CD4-positive, alpha-beta T cell treated with Interleukin-21 for 1 hour (primary cell): ENCODE results near the gene CNTNAP5.

Experiments used
- DNase-seq: peaks from one replicate; pipeline ENCODE4 v3.0.0-alpha.2; 2020

CNTNAP5 gene

DNA sequence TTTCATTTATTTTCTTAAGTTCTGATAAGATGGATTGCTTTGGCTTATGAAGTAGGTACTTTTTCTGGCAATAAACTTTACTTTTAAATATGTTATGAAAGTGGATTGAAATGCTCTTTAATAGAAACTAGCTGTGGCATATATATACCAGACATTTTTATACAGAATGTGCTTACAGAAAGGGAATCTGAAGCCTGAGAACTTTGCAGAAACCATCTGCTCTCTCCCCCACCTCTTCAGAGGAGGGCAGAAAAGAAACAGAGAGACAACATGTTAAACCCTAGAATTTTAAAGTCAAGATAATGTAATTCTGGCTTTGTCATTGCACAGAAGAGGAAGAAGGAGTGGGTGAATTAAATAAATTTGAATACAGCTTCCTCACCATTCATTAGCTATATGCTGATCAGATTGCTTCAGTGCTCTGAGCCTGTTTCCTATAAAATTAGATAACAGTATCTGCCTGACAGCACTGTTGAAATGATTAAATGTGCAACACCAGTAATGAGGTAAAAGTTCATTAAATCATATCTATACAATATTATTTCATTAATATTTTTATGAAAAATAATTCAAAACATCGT, 247.3 kb downstream of the CNTNAP5 start:
- DNase-seq = no peak

DNA sequence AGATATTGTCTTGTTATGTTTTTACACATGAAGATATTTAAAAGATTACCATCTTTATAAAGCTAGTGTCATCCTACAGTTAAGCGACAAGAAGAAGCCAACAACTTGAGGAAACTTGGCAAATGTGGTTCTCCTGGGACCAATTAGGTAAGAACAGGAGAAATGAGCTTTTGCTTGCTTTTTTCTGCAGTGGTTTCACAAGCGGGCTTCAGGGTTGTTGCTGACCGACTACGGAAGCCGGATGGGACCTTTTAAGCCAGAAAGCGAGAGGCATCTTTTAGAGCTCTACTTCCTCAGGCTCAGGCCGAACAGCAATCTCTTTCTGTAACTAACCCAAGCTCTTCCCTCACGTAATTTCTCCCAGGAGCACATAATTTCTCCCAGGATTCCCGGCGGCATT, 256.5 kb downstream of the CNTNAP5 start:
- DNase-seq = no peak

DNA sequence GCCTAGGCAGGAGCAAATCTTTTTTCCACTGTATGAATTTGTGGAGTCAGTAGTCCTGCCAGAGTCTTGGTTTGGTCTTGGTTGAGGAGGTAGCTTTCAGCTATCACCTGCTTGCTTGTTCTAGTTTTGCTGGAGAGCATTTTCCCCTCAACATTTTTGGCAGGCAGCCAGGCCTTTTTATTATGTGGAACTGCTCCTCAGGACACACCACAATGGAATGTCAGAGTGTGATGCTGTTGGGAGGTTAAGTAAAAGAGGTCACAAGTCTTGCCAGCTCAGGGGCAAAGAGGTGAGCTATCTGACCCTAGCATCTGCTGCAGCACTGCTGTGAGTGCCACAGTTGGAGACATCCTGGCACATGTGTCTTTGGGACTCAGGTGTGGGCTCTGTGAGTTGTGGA, 258.0 kb downstream of the CNTNAP5 start:
- no peak for DNase-seq

DNA sequence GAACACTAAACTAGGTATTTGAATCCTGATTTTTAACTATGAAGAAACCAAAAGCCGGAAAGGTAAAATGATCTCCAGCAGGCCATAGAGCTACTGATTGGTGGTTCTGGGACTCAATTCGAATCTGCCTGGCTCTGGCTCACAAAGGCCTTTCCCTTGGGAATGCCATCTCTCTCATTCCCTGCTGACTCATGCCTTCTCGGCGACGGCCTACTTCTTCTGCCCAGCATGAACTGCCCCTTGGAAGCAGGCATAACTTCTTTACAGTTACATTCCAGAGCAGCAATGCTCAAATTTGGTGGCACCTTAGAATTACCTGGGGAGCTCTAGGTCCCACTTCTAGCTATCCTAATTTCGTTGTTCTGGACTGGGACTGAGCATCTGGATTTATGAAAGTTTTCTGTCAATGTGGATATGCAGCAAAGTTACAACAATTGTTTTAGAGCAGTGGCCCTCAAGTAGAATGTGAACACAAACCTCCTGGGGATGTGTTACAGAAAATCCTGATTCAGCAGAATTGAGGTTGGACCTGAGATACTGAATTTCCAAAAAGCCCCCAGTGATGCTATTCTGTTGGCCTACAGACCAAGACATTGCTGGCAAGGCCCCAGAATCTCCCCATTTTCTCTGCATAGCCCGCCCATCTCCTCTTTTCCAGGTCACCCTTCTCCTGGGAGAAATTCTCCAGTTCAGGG, 261.1 kb downstream of the CNTNAP5 start:
- DNase-seq = no peak

DNA sequence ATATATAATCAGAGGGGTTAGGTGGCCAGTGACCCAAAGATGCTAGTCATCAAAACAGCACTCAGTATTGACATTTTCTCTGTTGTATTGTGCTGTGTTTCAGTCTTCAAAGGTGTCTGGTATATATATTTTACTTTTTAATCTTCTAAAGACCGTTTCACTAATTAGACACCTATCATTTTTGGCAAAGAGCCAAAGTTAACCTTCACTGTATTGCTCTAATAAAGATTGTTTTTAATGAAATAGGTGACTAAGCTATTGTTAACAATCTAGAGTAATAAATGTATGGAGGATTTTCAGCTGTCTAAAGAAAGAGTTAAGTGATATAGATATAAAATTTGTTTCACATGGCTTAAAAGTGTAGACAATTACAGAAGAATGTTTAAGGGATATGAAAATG, 264.0 kb downstream of the CNTNAP5 start:
- no peak for DNase-seq

DNA sequence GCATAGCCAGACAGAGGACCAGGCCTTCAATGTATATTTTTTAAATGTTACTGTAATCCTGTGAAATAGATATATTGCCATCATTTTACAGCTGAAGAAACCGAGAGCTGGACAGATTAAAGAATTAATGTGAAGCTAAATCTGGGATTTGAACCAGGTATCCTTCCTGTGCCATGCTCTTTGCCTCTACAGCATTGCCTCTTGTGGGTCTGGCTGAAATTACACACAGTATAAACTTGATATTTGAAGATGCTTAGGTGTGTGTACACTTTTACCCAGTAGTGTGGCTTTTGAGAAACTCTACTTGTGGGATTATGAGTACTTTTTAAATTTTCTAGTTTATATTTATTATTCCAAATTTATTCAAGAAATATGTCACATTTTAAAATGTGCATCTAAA, 264.5 kb downstream of the CNTNAP5 start:
- DNase-seq = no peak

DNA sequence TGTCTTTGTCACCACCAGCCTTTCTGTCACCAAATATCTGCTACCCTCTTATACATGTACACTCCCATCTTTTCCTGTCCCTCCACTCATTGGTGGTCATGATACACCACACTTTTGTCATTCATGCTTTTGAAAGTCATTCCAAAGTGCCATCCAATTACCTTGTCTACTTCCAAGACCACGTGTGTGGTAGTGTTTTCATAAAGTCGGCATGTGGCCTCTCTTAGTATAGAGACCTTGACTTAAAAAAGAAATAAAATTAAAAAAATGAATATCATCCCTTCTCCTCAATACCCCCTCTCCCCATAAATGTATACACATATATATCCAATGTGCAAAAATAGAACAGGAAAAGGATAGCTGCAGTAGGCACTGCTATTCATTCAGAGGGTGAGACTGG, 271.4 kb downstream of the CNTNAP5 start:
- DNase-seq = no peak

DNA sequence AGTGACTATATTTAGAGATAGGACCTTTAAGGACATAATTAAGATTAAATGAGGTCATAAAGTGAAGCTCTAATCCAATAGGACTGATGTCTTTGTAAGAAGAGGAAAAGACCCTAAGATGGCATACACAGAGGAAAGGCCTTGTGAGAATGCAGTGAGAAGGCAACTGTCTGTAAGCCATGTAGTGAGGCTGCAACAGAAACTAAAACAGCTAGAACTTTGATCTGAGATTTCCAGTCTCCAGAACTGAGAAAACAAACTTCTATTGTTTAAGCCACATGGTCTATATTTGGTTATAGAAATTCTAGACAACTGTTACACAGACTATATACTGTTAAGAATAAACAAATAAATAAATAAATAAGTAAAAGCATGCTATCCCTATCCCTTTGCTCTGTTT, 276.8 kb downstream of the CNTNAP5 start:
- no peak for DNase-seq

- DNase-seq = no peak
Measured at GRCh38 chr2:124308319-124309062, 283.4 kb downstream of the CNTNAP5 start.

GRCh38 chr2:124309563-124310138, 284.6 kb downstream of the CNTNAP5 start:
- no peak for DNase-seq

- no peak for DNase-seq
Measured at GRCh38 chr2:124310671-124311070, 285.6 kb downstream of the CNTNAP5 start.

GRCh38 chr2:124314084-124314483, 289.0 kb downstream of the CNTNAP5 start:
- no peak for DNase-seq

DNA sequence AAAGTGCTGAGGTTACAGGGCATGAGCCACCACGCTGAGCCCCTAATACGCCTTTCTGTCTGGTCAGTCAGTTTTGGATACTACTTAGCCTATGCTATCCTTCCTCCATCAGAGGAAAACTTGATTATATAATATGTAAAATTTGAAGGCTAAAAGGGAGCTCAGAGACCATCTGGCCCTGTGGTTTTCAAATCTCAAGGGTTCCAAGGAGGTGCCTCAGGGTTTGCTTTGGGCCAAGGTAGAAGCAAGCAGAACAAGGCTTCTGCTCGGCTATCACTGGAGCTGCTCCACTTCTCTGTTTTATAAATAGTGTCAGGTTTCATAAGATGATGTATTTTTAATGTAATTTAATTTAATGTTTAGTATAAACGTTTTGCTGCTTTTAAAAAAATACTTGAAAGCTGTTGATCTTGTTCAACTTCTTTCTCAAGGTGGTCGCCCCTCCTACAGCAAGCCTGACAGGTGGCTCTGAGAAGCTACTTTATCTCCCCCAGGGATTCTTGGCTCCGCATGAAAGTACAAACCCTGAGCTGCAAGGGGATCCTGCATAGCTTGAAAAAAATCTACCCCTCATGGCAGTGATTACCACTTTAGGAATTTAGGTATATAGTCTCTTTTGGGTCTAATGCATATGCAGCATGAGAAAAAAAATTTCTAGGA, 290.3 kb downstream of the CNTNAP5 start:
- DNase-seq = no peak

GRCh38 chr2:124316133-124316532, 291.0 kb downstream of the CNTNAP5 start:
- no peak for DNase-seq

DNA sequence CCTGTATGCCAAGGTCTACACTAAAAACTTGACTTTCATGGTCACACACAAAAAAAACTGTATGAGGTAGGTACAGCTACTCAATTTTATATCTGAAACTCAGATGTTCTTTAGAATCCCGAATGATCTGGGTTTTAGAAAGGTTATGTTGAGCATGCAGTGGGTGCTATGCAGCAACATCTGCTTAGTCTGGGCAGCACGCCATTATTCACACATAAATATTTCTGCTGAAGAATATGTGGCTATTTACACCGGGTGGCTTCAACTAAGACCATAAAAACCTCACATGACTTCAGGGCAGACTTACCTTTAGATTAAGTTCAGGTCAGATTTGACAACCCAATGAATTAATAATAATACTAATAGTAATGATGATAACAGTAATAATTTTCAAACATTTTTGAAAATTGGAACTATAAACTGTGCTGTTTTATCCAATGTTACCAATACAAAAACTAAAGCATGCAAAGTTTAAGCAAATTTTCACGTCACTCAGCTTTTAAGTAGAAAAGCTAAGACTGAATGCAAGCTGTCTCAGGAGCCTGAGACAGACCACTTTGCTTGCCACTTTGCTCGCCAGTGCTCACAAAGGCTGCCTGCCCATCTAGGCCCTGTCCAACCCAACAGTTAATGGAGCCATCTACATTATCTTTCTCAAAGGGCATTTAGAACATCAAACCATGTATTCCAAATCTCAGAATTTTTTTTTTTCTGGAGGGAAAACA, 292.0 kb downstream of the CNTNAP5 start:
- no peak for DNase-seq

DNA sequence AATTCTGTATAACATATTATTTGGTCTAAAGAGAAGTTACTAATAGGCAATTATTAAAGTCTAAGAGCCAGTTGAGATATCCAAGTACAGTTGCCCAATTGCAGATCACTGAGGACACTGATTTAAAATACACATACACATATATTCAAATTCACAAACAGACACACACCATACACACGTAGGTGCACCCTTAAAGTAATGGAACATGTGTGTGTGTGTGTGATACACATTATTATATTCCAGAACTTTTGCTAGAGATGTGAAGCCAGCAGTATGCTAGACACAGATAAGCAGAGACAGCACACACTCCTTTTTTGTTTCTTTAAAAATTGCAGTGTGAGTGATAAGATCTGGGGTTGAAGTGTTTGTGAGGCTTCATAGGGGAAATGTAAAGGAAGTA, 292.5 kb downstream of the CNTNAP5 start:
- DNase-seq = no peak

DNA sequence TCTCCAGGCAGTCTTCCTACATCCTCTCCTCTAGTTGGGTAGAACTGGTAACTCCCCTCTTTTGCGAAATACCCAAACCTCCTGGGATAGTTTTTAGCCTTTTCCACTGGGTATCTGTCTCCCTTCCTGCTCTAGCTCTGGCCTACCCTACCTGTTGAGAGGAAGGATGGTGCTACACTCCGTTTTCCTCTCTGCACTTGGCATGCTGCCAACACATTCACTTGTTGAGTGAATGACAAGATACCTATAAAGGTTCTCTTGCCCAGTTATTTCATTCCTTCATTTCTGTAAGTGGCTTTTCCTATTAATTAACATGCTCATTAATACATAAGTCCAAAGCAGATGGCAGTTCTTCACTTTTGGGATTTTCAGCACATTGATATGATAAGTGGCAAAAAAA, 293.8 kb downstream of the CNTNAP5 start:
- DNase-seq = no peak

DNA sequence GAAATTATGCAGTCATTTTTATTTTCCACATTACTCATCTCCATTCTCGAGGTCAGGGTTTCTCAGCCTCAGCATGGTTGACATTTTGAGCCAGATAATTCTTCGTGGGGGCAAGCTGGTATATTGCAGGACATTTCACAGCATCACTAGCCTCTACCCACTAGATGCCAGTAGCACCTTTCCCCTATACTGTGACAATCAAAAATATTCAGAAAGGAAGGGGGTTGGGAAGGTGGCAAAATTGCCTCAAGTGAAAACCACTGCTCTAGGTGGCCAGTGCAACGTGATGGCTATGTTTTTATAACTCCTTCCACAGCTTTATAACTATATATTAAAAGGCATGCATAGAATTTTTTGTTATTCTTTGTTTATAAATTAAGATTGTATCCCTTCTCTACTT, 294.5 kb downstream of the CNTNAP5 start:
- DNase-seq = no peak

GRCh38 chr2:124320051-124320688, 295.1 kb downstream of the CNTNAP5 start:
- DNase-seq = no peak

DNA sequence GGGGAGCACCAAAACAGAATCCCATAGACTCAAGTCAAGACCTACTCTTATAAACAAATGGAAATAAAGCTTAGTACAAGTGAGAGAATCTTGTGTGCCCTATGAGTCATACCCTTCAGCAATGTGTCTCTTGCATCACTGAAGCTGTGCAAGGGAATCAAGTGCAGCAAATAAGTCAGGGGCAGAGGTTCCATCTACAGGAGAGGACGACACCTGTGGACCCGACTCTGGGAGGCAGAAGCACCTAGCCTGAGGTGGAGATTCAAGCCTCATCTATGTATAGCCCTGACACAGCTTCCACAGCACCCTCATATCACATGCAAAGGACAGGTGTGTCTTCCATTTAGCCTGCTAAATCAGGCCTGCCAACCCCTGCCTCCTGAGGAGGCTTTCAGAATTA, 298.2 kb downstream of the CNTNAP5 start:
- DNase-seq = no peak

- no peak for DNase-seq
Measured at GRCh38 chr2:124325667-124326440, 300.8 kb downstream of the CNTNAP5 start.
